HepG2 (cell line): ENCODE measurements around the gene BCAS3. TPM values are rescaled to one million over a fixed set of nuclear protein-coding genes. Genes with fewer than 3 reads are reported as not detected.
A peak's percentile ranks its signal among the peaks of the same experiment; 100 is the strongest.

Source experiments
- ATAC-seq: fragments of 200-7000 bp; cut with Tn5 transposase; 3 replicates; pipeline ENCODE4 v1.9.1; 2020; ENCODE audit warnings: mild to moderate bottlenecking, moderate library complexity
- BruUV-seq: library from RNA; stranded (reverse); fragments of 400-500 nt; replicated peaks from 2 replicates; lab custom pipeline; 2021; lab: Mats Ljungman, UMichigan
- CTCF ChIA-PET: fragments of 300-600 bp; formaldehyde crosslinking; extraction: SDS; loops from one replicate; lab custom pipeline; 2021; ENCODE audit warnings: low total read pairs, inconsistent platforms, low intra/inter-chr PET ratio; lab: Yijun Ruan, JAX
- POLR2A ChIA-PET: fragments of 350-600 bp; sonication (Branson Sonifier 250); formaldehyde crosslinking; loops from one replicate; lab custom pipeline; 2020; ENCODE audit warnings: antibody characterized with exemption, inconsistent platforms; lab: Yijun Ruan, JAX
- DNase-seq: peaks from one replicate; pipeline ENCODE4 v3.0.0-alpha.2; 2015; ENCODE audit warnings: low spot score
- FAIRE-seq: peaks from 3 replicates; lab custom pipeline; 2011; peaks lifted over from hg19 to GRCh38; lab: Jason Lieb, UNC
- H2AFZ ChIP-seq: one replicate; pipeline ENCODE4 v1.6.1; 2011; ENCODE audit warnings: low read length, inconsistent platforms
- H3K27ac ChIP-seq: fragments of 300-600 bp; 3 replicates; pipeline ENCODE4 v1.8.0; 2011; ENCODE audit warnings: mixed run types, mild to moderate bottlenecking, mixed read lengths, low read length, inconsistent platforms; ENCODE audit not compliant: insufficient read depth; ENCODE audit errors: extremely low read length
- H3K27me3 ChIP-seq, 2 experiments: fragments of 200-600 bp in 1 of 2; 2 replicates in 1 of 2; 3 replicates in 1 of 2; pipeline versions ENCODE4 v1.6.0 to v1.8.0; 2011; ENCODE audit warnings: low read length in 2 of 2, mild to moderate bottlenecking in 2 of 2, moderate library complexity in 2 of 2, inconsistent platforms in 1 of 2; ENCODE audit not compliant: insufficient read depth in 2 of 2, control insufficient read depth in 1 of 2
- H3K36me3 ChIP-seq, 2 experiments: fragments of 200-600 bp in 1 of 2; replicated peaks in 1 of 2; 2 replicates in 1 of 2; 3 replicates in 1 of 2; pipeline versions ENCODE4 v1.5.1 to v1.8.0; 2011; ENCODE audit warnings: low read length in 2 of 2, inconsistent platforms in 1 of 2; ENCODE audit not compliant: insufficient read depth in 2 of 2, control insufficient read depth in 1 of 2
- H3K4me1 ChIP-seq: 2 replicates; pipeline ENCODE4 v1.5.1; 2012; ENCODE audit warnings: low read length, inconsistent platforms; ENCODE audit not compliant: insufficient read depth
- H3K4me2 ChIP-seq: 2 replicates; pipeline ENCODE4 v1.6.0; 2011; ENCODE audit warnings: low read depth, low read length, inconsistent platforms
- H3K4me3 ChIP-seq, 3 experiments: fragments of 200-600 bp in 1 of 3; sonication (generic), shearing (Covaris generic) in 1 of 3; replicated peaks in 1 of 3; 2 replicates each; pipeline ENCODE4 v1.5.1; 2011 to 2016; ENCODE audit warnings: low read length in 3 of 3, inconsistent platforms in 2 of 3, low read depth in 2 of 3, mild to moderate bottlenecking in 2 of 3, control low read depth in 1 of 3, mixed read lengths in 1 of 3; ENCODE audit not compliant: insufficient read depth in 1 of 3
- H3K79me2 ChIP-seq: one replicate; pipeline ENCODE4 v1.6.1; 2011; ENCODE audit warnings: low read length, inconsistent platforms; ENCODE audit not compliant: insufficient read depth
- H3K9ac ChIP-seq: 2 replicates; pipeline ENCODE4 v1.6.0; 2011; ENCODE audit warnings: mild to moderate bottlenecking, low read depth, low read length, inconsistent platforms; ENCODE audit not compliant: insufficient read depth
- H3K9me3 ChIP-seq: 2 replicates; pipeline ENCODE4 v1.5.1; 2012; ENCODE audit warnings: mild to moderate bottlenecking, low read length
- H4K20me1 ChIP-seq: 2 replicates; pipeline ENCODE4 v1.6.0; 2011; ENCODE audit warnings: inconsistent platforms, mild to moderate bottlenecking, low read length, moderate library complexity; ENCODE audit not compliant: insufficient read depth
- AHDC1 ChIP-seq: sonication (generic); formaldehyde crosslinking; IDR thresholded peaks from 2 replicates; pipeline ENCODE4 v1.5.1; 2020; ENCODE audit warnings: mild to moderate bottlenecking, missing genetic modification reagents, borderline replicate concordance
- FOXA1 ChIP-seq, 2 experiments: fragments of 450-650 bp in 1 of 2; sonication (generic) in 1 of 2; formaldehyde crosslinking in 1 of 2; IDR thresholded peaks; 2 replicates each; pipeline versions ENCODE4 v1.4.0 to v1.6.1; 2016 to 2020; ENCODE audit warnings: missing genetic modification reagents in 1 of 2
- SNAPC2 ChIP-seq: sonication (generic); formaldehyde crosslinking; IDR thresholded peaks from 2 replicates; pipeline ENCODE4 v1.8.1; 2022; ENCODE audit warnings: mild to moderate bottlenecking, missing genetic modification reagents
- SOX6 ChIP-seq, 2 experiments: fragments of 450-650 bp in 1 of 2; sonication (generic) in 1 of 2; formaldehyde crosslinking in 1 of 2; IDR thresholded peaks; 2 replicates each; pipeline versions ENCODE4 v1.4.0 to v1.6.1; 2017 to 2020; ENCODE audit warnings: antibody characterized with exemption in 1 of 2, mild to moderate bottlenecking in 1 of 2, missing genetic modification reagents in 1 of 2
- STAT5B ChIP-seq: sonication (generic); formaldehyde crosslinking; IDR thresholded peaks from 2 replicates; pipeline ENCODE4 v1.4.0; 2020; ENCODE audit warnings: missing genetic modification reagents
- ZMYM4 ChIP-seq: sonication (generic); formaldehyde crosslinking; IDR thresholded peaks from 2 replicates; pipeline ENCODE4 v1.8.1; 2023; ENCODE audit warnings: mild to moderate bottlenecking, missing genetic modification reagents
- WGBS: methylation state at CpG from one replicate; pipeline ENCODE4 v1.1.6; 2017; ENCODE audit warnings: low lambda C conversion rate; 5-methylcytosine and 5-hydroxymethylcytosine counted together
- in situ Hi-C: cut with HindIII; loops from 2 replicates; pipeline ENCODE4 v1.10.0; 2017; ENCODE audit warnings: low pct_unique_long_range_greater_than_20kb; ENCODE audit not compliant: extremely low pct_ligation_motif_present
- intact Hi-C: fragments of 100-400 bp; cut with micrococcal nuclease; formaldehyde crosslinking; loops from one replicate; pipeline ENCODE4 v1.10.0; 2022; ENCODE audit not compliant: unreplicated experiment
- polyA plus RNA-seq, 8 experiments: library from polyadenylated mRNA; depleted of rRNA in 3 of 8; stranded (reverse) in 7 of 8; unstranded in 1 of 8; fragments of >200 nt; fragmentation: Illumina TruSeq in 4 of 8; extraction: Trizol in 4 of 8; gene quantifications; 2 replicates each; pipeline versions ENCODE4 v1.2.1 to v1.2.3, GENCODE V29; 2011 to 2016; ENCODE audit warnings: low read depth in 4 of 8, missing spikeins in 1 of 8, mixed read lengths in 1 of 8; ENCODE audit not compliant: insufficient read depth in 1 of 8
- total RNA-seq, 5 experiments: library from RNA; depleted of rRNA; stranded (reverse); fragments of >200 nt; fragmentation: Illumina TruSeq; extraction: Trizol; gene quantifications; 2 replicates each; pipeline ENCODE4 v1.2.3, GENCODE V29; 2016; ENCODE audit warnings: low read depth in 1 of 5
- TF ChIP-seq, protein P1 (sequence below): sonication (generic); formaldehyde crosslinking; IDR thresholded peaks from 2 replicates; pipeline ENCODE4 v1.5.0; 2020; ENCODE audit warnings: mild to moderate bottlenecking, missing genetic modification reagents
- TF ChIP-seq, protein P2 (sequence below): sonication (generic); formaldehyde crosslinking; IDR thresholded peaks from 2 replicates; pipeline ENCODE4 v1.5.0; 2020; ENCODE audit warnings: missing genetic modification reagents, mild to moderate bottlenecking, borderline replicate concordance

Gene BCAS3
- total and polyA plus RNA-seq, 2 of the 13 experiments (the other 11 are each of a cell fraction or from before 2014, with no cell fraction given), result 10.7 to 11.2 TPM

DNA sequence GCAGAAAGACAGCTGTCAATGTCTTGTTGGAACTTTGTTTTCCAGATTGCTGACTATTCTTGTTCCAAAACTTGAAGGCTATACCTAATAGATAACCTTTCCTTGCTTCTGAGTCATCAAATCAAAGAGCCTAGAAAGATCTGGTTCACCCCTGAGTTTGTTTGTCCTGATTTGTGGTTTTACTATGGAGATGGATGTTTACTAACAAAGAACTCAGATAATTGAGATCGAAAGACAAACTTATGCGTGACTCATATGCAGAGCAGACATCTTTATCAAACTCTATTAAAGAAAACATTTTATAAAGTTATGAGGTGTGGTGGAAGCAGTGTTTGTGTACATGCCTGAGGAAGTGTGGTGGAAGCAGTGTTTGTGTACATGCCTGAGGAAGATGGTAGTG is 410.9 kb downstream of the BCAS3 start:
- 97% methylated on average over 2 of the region's 2 CpGs for WGBS
- in situ Hi-C loops, result no loop called here
- Histone ChIP-seq H3K4me2 (no peak overlapping the region), H2AFZ (no peak overlapping the region), H3K9me3 (peaks cover 9% of the 10 kb centered on the region), H3K9ac (no peak overlapping the region), H3K4me1 (peaks cover 11% of the 10 kb centered on the region), H3K79me2 (no peaks in the 10 kb centered on the region), H3K4me3 (no peak overlapping the region), H3K36me3 (no peaks in the 10 kb centered on the region), H3K27ac (no peak overlapping the region), H3K27me3 (no peaks in the 10 kb centered on the region), H4K20me1 (no peaks in the 10 kb centered on the region)
- no TSS peak for BruUV-seq
- ChIA-PET CTCF (no interaction called here), POLR2A (no interaction called here)
- FAIRE-seq (peak; percentile 40), DNase-seq (no peak), ATAC-seq (no peak)
- TF ChIP-seq, protein P1, sequence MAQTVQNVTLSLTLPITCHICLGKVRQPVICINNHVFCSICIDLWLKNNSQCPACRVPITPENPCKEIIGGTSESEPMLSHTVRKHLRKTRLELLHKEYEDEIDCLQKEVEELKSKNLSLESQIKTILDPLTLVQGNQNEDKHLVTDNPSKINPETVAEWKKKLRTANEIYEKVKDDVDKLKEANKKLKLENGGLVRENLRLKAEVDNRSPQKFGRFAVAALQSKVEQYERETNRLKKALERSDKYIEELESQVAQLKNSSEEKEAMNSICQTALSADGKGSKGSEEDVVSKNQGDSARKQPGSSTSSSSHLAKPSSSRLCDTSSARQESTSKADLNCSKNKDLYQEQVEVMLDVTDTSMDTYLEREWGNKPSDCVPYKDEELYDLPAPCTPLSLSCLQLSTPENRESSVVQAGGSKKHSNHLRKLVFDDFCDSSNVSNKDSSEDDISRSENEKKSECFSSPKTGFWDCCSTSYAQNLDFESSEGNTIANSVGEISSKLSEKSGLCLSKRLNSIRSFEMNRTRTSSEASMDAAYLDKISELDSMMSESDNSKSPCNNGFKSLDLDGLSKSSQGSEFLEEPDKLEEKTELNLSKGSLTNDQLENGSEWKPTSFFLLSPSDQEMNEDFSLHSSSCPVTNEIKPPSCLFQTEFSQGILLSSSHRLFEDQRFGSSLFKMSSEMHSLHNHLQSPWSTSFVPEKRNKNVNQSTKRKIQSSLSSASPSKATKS (CRISPR knock-in tag), result no peak
- intact Hi-C loops, result no loop called here

GRCh38 chr17:61091096-61091495 is 413.4 kb downstream of the BCAS3 start:
- no TSS peak for BruUV-seq
- FAIRE-seq, result no peak
- POLR2A ChIA-PET, result no interaction called here
- H3K79me2 ChIP-seq, result no peaks in the 10 kb centered on the region
- H3K4me1 ChIP-seq, result peaks cover 11% of the 10 kb centered on the region
- intact Hi-C loops, result no loop called here
- no peak overlapping the region for H3K9ac ChIP-seq
- ATAC-seq, result no peak
- H3K9me3 ChIP-seq, result peaks cover 9% of the 10 kb centered on the region
- no peaks in the 10 kb centered on the region for H3K27me3 ChIP-seq
- no peaks in the 10 kb centered on the region for H4K20me1 ChIP-seq
- no peak overlapping the region for H2AFZ ChIP-seq
- in situ Hi-C loops, result no loop called here
- H3K4me3 ChIP-seq, result no peak overlapping the region
- H3K27ac ChIP-seq, result no peak overlapping the region
- H3K36me3 ChIP-seq, result no peaks in the 10 kb centered on the region
- peak; percentile 18 for DNase-seq
- CTCF ChIA-PET, result no interaction called here
- 6% methylated on average over 1 of the region's 1 CpG for WGBS
- H3K4me2 ChIP-seq, result no peak overlapping the region
- TF ChIP-seq ZMYM4, result 0 out of 2 replicates have a peak, but pooled peaks have one; percentile 18
- 0 out of 2 replicates have a peak, but pooled peaks have one; percentile 13 for TF ChIP-seq AHDC1 (CRISPR knock-in tag)
- no peak for TF ChIP-seq SOX6 (IDR thresholded peaks at IDR 0.05)
- TF ChIP-seq SOX6 (CRISPR knock-in tag; IDR thresholded peaks at IDR 0.05), result peak; percentile 15; the same call in 1 of the 2 replicates
- TF ChIP-seq STAT5B (CRISPR knock-in tag), result no peak
- no peak for TF ChIP-seq FOXA1 (IDR thresholded peaks at IDR 0.05)
- TF ChIP-seq FOXA1 (CRISPR knock-in tag; IDR thresholded peaks at IDR 0.05), result peak; percentile 49; the same call in 1 of the 2 replicates
- TF ChIP-seq SNAPC2 (CRISPR knock-in tag), result no peak
- TF ChIP-seq, protein P2, sequence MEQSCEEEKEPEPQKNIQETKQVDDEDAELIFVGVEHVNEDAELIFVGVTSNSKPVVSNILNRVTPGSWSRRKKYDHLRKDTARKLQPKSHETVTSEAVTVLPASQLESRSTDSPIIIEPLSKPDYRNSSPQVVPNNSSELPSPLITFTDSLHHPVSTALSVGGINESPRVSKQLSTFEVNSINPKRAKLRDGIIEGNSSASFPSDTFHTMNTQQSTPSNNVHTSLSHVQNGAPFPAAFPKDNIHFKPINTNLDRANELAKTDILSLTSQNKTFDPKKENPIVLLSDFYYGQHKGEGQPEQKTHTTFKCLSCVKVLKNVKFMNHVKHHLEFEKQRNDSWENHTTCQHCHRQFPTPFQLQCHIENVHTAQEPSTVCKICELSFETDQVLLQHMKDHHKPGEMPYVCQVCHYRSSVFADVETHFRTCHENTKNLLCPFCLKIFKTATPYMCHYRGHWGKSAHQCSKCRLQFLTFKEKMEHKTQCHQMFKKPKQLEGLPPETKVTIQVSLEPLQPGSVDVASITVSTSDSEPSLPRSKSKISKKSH (CRISPR knock-in tag), result no peak
